PC-3 (cell line): ENCODE measurements around the gene NUTF2. TPM values are rescaled to one million over a fixed set of nuclear protein-coding genes. Genes with fewer than 3 reads are reported as not detected.

Experiments used
- ATAC-seq: fragments of 200-7000 bp; cut with Tn5 transposase; 2 replicates; pipeline ENCODE4 v1.9.1; 2020; ENCODE audit warnings: mild to moderate bottlenecking, moderate library complexity
- BruUV-seq: library from RNA; stranded (reverse); fragments of 400-500 nt; replicated peaks from 2 replicates; lab custom pipeline; 2021; lab: Mats Ljungman, UMichigan
- CTCF ChIA-PET: fragments of 300-600 bp; sonication (Branson Sonifier 250); formaldehyde crosslinking; loops from one replicate; lab custom pipeline; 2022; ENCODE audit warnings: antibody characterized with exemption; lab: Charles Lee
- POLR2A ChIA-PET: fragments of 300-600 bp; sonication (Branson Sonifier 250); formaldehyde crosslinking; loops from one replicate; lab custom pipeline; 2022; ENCODE audit warnings: antibody characterized with exemption; ENCODE audit not compliant: unreplicated experiment; lab: Charles Lee
- DNase-seq: peaks from one replicate; pipeline ENCODE4 v3.0.0-alpha.2; 2015
- H2AFZ ChIP-seq: fragments of 300-600 bp; sonication (generic); 2 replicates; pipeline ENCODE4 v1.6.0; 2016; ENCODE audit warnings: antibody characterized with exemption, low read length
- H3F3A ChIP-seq: fragments of 300-600 bp; sonication (generic); one replicate; pipeline ENCODE4 v1.6.0; 2017; ENCODE audit warnings: antibody characterized with exemption, low read length, control low read depth, mild to moderate bottlenecking; ENCODE audit not compliant: unreplicated experiment
- H3K27ac ChIP-seq: fragments of 300-600 bp; sonication (generic); 2 replicates; pipeline ENCODE4 v1.5.1; 2016; ENCODE audit warnings: mild to moderate bottlenecking, low read length
- H3K27me3 ChIP-seq: fragments of 300-600 bp; sonication (generic); 2 replicates; pipeline ENCODE4 v1.6.1; 2016; ENCODE audit warnings: low read length, mixed read lengths
- H3K36me3 ChIP-seq: fragments of 300-600 bp; sonication (generic); 2 replicates; pipeline ENCODE4 v1.6.1; 2016; ENCODE audit warnings: low read depth, mixed run types, low read length, mixed read lengths
- H3K4me1 ChIP-seq: fragments of 300-600 bp; sonication (generic); 2 replicates; pipeline ENCODE4 v1.5.1; 2016; ENCODE audit warnings: low read length; ENCODE audit not compliant: insufficient read depth
- H3K4me2 ChIP-seq: fragments of 300-600 bp; sonication (generic); 2 replicates; pipeline ENCODE4 v1.6.0; 2016; ENCODE audit warnings: low read length
- H3K4me3 ChIP-seq: fragments of 300-600 bp; sonication (generic); 2 replicates; pipeline ENCODE4 v1.5.1; 2016; ENCODE audit warnings: mild to moderate bottlenecking, low read length, mixed read lengths
- H3K79me2 ChIP-seq: fragments of 300-600 bp; sonication (generic); 2 replicates; pipeline ENCODE4 v1.6.1; 2017; ENCODE audit warnings: low read length, mixed read lengths
- H3K9ac ChIP-seq: fragments of 300-600 bp; sonication (generic); 2 replicates; pipeline ENCODE4 v1.6.0; 2016; ENCODE audit warnings: mild to moderate bottlenecking, low read length
- H3K9me2 ChIP-seq: fragments of 300-600 bp; sonication (generic); replicated peaks from 2 replicates; pipeline ENCODE4 v1.6.1; 2016; ENCODE audit warnings: mixed run types, low read length, mixed read lengths
- H3K9me3 ChIP-seq: fragments of 300-600 bp; sonication (generic); 2 replicates; pipeline ENCODE4 v1.6.1; 2016; ENCODE audit warnings: low read length, mixed read lengths
- H4K20me1 ChIP-seq: fragments of 300-600 bp; sonication (generic); 2 replicates; pipeline ENCODE4 v1.6.1; 2016; ENCODE audit warnings: low read length, mixed read lengths
- EZH2 ChIP-seq: fragments of 300-600 bp; sonication (generic); IDR thresholded peaks from one replicate; pipeline ENCODE4 v1.6.1; 2017; ENCODE audit warnings: antibody characterized with exemption, mild to moderate bottlenecking, low read length; ENCODE audit not compliant: unreplicated experiment
- EZH2phosphoT487 ChIP-seq: fragments of 300-600 bp; sonication (generic); IDR thresholded peaks from 2 replicates; pipeline ENCODE4 v1.6.1; 2018; ENCODE audit warnings: mild to moderate bottlenecking, antibody characterized with exemption, low read length, borderline replicate concordance
- intact Hi-C: fragments of 100-400 bp; cut with micrococcal nuclease; formaldehyde crosslinking; loops from 2 replicates; pipeline ENCODE4 v1.9.0; 2023
- total RNA-seq: library from RNA; depleted of rRNA; stranded (reverse); fragments of >200 nt; gene quantifications from 2 replicates; pipeline ENCODE4 v1.2.3, GENCODE V29; 2014
- TF ChIP-seq, protein P1 (sequence below): fragments of 300-600 bp; sonication (generic); conservative IDR thresholded peaks from 2 replicates; pipeline ENCODE4 v1.5.1; 2017; ENCODE audit warnings: antibody characterized with exemption, low read depth, mild to moderate bottlenecking, low read length

The NUTF2 gene
- total RNA-seq, 1 experiment from 2014 or later: 167 TPM

DNA sequence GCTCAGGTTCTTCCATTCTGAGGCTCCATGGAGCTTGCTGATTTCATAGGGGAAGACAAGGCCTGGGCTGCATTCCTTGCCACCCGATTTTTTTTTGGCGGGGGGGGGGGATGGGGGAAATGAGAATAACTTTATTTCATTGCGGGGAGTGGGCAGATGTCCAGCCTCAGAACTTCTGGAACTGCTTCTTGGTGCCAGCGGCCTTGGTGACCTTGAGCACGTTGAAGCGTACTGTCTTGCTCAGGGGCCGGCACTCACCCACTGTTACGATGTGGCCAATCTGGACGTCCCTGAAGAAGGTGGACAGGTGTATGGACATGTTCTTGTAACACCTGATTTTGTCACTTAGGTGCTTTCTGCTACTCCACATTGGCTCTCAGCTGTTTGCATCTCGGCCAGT lies 9.1 kb downstream of the NUTF2 start:
- DNase-seq (no peak), ATAC-seq (no peak)
- no peaks in the 10 kb centered on the region for H4K20me1 ChIP-seq
- H3K79me2 ChIP-seq: peaks cover 96% of the 10 kb centered on the region
- peaks cover 33% of the 10 kb centered on the region for H3K4me1 ChIP-seq
- H3K9me2 ChIP-seq: no peaks in the 10 kb centered on the region
- H3K27ac ChIP-seq: no peak overlapping the region
- BruUV-seq: no TSS peak
- intact Hi-C loops: no loop called here
- no peaks in the 10 kb centered on the region for H3F3A ChIP-seq
- H3K4me3 ChIP-seq: no peak overlapping the region
- no peaks in the 10 kb centered on the region for H3K9me3 ChIP-seq
- TF ChIP-seq EZH2phosphoT487: no peak
- no peak overlapping the region for H3K9ac ChIP-seq
- no peaks in the 10 kb centered on the region for H3K27me3 ChIP-seq
- ChIA-PET POLR2A (interaction anchor here (1.0 kb wide), 1 partner anchor 10 kb away, joined by 3 read pairs; no protein-coding TSS in a partner anchor), CTCF (no interaction called here)
- no peak overlapping the region for H3K4me2 ChIP-seq
- no peak overlapping the region for H2AFZ ChIP-seq
- H3K36me3 ChIP-seq: peaks cover 4% of the 10 kb centered on the region

DNA sequence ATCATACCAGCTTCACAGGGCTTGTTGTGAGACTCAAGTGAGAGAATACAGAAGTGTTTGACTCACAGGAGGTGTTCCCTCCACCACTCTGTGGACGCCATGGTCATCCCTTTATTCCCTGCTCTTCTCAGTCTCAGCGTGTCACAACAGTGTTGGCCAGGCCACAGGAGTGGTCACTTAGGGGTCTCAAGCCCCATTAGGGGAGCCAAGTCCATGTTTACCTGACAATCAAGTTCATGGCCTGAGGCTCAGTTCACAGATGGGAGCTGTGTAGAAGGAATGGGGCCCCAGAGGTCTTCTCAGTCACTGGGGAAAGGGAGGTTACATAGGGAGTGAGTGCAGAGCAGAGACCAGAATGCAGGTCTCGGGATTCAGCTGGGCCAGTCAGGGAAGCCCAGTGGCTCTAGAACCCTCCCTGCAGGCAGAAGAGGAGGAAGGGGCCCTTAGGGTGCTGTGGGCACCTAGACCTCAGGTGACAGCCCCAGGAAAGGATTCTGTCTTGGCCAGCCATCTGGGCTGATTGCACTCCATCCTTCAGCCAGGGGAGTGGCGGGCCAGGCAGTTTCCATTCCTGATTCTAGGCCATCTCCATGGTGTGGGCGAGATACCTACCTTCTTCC lies 10.3 kb downstream of the NUTF2 start:
- intact Hi-C loops: no loop called here
- no TSS peak for BruUV-seq
- H3K9ac ChIP-seq: peak overlapping the region; percentile 52

GRCh38 chr16:67857547-67858233 lies 11.0 kb downstream of the NUTF2 start:
- Histone ChIP-seq H4K20me1 (peaks cover 7% of the 10 kb centered on the region; the same call in 1 of the 2 replicates), H3K9me2 (no peaks in the 10 kb centered on the region), H3K27ac (peak overlapping the region; percentile 97), H3K79me2 (peaks cover 97% of the 10 kb centered on the region), H3K4me2 (peak overlapping the region; percentile 75), H3K9ac (peak overlapping the region; percentile 81), H3K27me3 (no peaks in the 10 kb centered on the region), H2AFZ (no peak overlapping the region), H3K9me3 (no peaks in the 10 kb centered on the region), H3K4me3 (no peak overlapping the region), H3F3A (no peaks in the 10 kb centered on the region), H3K4me1 (peaks cover 41% of the 10 kb centered on the region), H3K36me3 (peaks cover 10% of the 10 kb centered on the region)
- intact Hi-C loops: no loop called here
- ChIA-PET POLR2A (no interaction called here), CTCF (interaction anchor here (0.7 to 1.1 kb wide), 2 partner anchors 14 to 41 kb away, joined by 4 to 5 read pairs; no protein-coding TSS in a partner anchor)
- peak; percentile 95 for DNase-seq
- TF ChIP-seq EZH2phosphoT487 (no peak), EZH2 (no peak)
- TF ChIP-seq, protein P1, sequence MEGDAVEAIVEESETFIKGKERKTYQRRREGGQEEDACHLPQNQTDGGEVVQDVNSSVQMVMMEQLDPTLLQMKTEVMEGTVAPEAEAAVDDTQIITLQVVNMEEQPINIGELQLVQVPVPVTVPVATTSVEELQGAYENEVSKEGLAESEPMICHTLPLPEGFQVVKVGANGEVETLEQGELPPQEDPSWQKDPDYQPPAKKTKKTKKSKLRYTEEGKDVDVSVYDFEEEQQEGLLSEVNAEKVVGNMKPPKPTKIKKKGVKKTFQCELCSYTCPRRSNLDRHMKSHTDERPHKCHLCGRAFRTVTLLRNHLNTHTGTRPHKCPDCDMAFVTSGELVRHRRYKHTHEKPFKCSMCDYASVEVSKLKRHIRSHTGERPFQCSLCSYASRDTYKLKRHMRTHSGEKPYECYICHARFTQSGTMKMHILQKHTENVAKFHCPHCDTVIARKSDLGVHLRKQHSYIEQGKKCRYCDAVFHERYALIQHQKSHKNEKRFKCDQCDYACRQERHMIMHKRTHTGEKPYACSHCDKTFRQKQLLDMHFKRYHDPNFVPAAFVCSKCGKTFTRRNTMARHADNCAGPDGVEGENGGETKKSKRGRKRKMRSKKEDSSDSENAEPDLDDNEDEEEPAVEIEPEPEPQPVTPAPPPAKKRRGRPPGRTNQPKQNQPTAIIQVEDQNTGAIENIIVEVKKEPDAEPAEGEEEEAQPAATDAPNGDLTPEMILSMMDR: no peak
- ATAC-seq: peak; percentile 95
- BruUV-seq: TSS peak; percentile 63

More for the DNA sequence above, 10.3 kb downstream of the NUTF2 start:
- CTCF ChIA-PET: interaction anchor here (0.7 to 1.1 kb wide), 2 partner anchors 14 to 41 kb away, joined by 4 to 5 read pairs; no protein-coding TSS in a partner anchor
- DNase-seq (no peak), ATAC-seq (no peak)
- Histone ChIP-seq H2AFZ (no peak overlapping the region), H3K4me3 (no peak overlapping the region), H3K4me1 (peaks cover 41% of the 10 kb centered on the region), H3K27ac (peak overlapping the region; percentile 97), H3K36me3 (peaks cover 10% of the 10 kb centered on the region), H3K27me3 (no peaks in the 10 kb centered on the region), H3K4me2 (peak overlapping the region; percentile 75), H3K9me2 (no peaks in the 10 kb centered on the region), H3F3A (no peaks in the 10 kb centered on the region), H3K9me3 (no peaks in the 10 kb centered on the region), H3K79me2 (peaks cover 96% of the 10 kb centered on the region), H4K20me1 (peaks cover 7% of the 10 kb centered on the region; the same call in 1 of the 2 replicates)
- POLR2A ChIA-PET: interaction anchor here (0.6 kb wide), 1 partner anchor 947 kb away, joined by 7 read pairs; no protein-coding TSS in a partner anchor
- TF ChIP-seq, protein P1: no peak
- TF ChIP-seq EZH2phosphoT487 (no peak), EZH2 (no peak)
